ENCODE data around the gene ACTRT3.
"Not testable (repeated sequence)": the region's sequence is repeated elsewhere in the genome, so short reads cannot be mapped to it uniquely, and the experiment has no call there.

The ACTRT3 gene

DNA sequence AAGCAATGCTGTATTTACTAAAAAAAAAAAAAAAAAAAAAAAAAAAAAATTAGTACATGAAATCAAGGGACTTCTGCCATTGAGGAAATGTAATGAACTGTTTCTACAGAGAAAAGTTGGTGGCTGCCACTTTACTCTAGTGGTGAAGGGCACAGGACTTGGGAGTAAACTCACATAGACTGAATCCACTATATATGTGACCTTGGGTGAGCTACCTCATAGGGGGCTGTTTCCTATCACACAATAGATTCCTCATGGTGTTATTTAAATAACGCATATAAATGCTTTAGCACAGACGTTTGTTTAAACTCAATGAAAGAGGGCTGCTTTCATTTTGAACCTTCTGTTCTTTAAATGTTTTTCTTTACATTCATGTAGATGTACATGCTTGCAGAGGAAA, 30.3 kb downstream of the ACTRT3 start:
- no peak overlapping the region for H3K4me2 ChIP-seq (ENCODE audit: low read length)
- no peak overlapping the region for H2AFZ ChIP-seq (ENCODE audit: low read depth, low read length)
- H3K4me3 ChIP-seq (ENCODE audit: low read length): no peak overlapping the region
- H3K9me3 ChIP-seq (ENCODE audit: insufficient read depth, low read length): no peaks in the 10 kb centered on the region
- H3K27me3 ChIP-seq (ENCODE audit: low read depth, low read length): peaks cover 8% of the 10 kb centered on the region
- H3K9ac ChIP-seq (ENCODE audit: low read length): no peak overlapping the region
- no peaks in the 10 kb centered on the region for H3K79me2 ChIP-seq (ENCODE audit: low read length)
- no peaks in the 10 kb centered on the region for H3K4me1 ChIP-seq (ENCODE audit: low read length)
- H4K20me1 ChIP-seq (ENCODE audit: insufficient read depth, low read length): no peaks in the 10 kb centered on the region
- no peak overlapping the region for H3K27ac ChIP-seq (ENCODE audit: low read length)
- no peak for TF ChIP-seq EZH2phosphoT487 (IDR thresholded peaks at IDR 0.05; ENCODE audit: low read depth)
- TF ChIP-seq, protein P1, sequence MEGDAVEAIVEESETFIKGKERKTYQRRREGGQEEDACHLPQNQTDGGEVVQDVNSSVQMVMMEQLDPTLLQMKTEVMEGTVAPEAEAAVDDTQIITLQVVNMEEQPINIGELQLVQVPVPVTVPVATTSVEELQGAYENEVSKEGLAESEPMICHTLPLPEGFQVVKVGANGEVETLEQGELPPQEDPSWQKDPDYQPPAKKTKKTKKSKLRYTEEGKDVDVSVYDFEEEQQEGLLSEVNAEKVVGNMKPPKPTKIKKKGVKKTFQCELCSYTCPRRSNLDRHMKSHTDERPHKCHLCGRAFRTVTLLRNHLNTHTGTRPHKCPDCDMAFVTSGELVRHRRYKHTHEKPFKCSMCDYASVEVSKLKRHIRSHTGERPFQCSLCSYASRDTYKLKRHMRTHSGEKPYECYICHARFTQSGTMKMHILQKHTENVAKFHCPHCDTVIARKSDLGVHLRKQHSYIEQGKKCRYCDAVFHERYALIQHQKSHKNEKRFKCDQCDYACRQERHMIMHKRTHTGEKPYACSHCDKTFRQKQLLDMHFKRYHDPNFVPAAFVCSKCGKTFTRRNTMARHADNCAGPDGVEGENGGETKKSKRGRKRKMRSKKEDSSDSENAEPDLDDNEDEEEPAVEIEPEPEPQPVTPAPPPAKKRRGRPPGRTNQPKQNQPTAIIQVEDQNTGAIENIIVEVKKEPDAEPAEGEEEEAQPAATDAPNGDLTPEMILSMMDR (IDR thresholded peaks at IDR 0.05; ENCODE audit: low read depth, low read length): no peak
- no peaks in the 10 kb centered on the region for H3K36me3 ChIP-seq (replicated peaks; ENCODE audit: low read depth, low read length)

DNA sequence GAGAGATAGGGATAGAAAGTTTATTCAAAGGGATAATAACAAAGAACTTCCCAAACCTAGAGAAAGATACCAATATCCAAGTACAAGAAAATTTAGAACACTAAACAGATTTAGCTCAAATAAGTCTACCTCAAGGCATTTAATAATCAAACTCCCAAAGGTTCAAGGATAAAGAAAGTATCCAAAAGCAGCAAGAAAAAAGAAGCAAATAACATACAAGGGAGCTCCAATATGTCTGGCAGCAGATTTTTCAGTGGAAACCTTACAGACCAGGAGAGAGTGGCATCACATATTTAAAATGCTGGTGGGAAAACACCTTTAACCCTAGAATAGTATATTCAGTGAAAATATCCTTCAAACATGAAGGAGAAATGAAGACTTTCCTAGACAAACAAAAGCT, 37.5 kb downstream of the ACTRT3 start:
- not testable (repeated sequence) for H3K36me3 ChIP-seq (replicated peaks; ENCODE audit: low read depth, low read length); H3K79me2 ChIP-seq (ENCODE audit: low read length); H3K9me3 ChIP-seq (ENCODE audit: insufficient read depth, low read length); H3K27me3 ChIP-seq (ENCODE audit: low read depth, low read length); H3K4me3 ChIP-seq (ENCODE audit: low read length); H2AFZ ChIP-seq (ENCODE audit: low read depth, low read length); H4K20me1 ChIP-seq (ENCODE audit: insufficient read depth, low read length); H3K9ac ChIP-seq (ENCODE audit: low read length); H3K4me1 ChIP-seq (ENCODE audit: low read length); H3K27ac ChIP-seq (ENCODE audit: low read length); H3K4me2 ChIP-seq (ENCODE audit: low read length)

DNA sequence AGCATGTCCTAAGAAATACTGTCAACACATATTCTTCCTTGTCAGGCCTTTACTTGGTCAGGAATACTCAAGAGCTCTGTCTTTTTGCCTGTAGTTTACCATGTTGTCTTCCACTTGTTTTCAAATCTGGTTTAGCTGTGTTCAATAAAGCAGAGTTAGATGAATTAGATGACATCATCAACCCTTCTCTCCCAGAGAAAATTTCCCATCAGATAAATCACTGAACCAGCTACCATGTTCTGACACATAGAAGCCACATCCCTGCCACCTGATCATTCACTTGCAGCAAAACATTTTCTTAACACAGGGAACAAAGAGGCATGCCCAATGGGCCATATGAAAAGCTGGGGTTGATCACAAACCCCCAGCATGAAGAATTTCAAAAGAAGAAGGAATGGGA, 46.6 kb downstream of the ACTRT3 start:
- Histone ChIP-seq H3K9ac (ENCODE audit: low read length) (no peak overlapping the region), H3K27ac (ENCODE audit: low read length) (no peak overlapping the region), H3K4me1 (ENCODE audit: low read length) (no peaks in the 10 kb centered on the region), H3K9me3 (ENCODE audit: insufficient read depth, low read length) (0 out of 2 replicates have a peak, but pooled peaks cover 3% of the 10 kb centered on the region), H2AFZ (ENCODE audit: low read depth, low read length) (no peak overlapping the region), H4K20me1 (ENCODE audit: insufficient read depth, low read length) (no peaks in the 10 kb centered on the region), H3K79me2 (ENCODE audit: low read length) (no peaks in the 10 kb centered on the region), H3K27me3 (ENCODE audit: low read depth, low read length) (peaks cover 10% of the 10 kb centered on the region; the same call in 1 of the 2 replicates), H3K4me3 (ENCODE audit: low read length) (no peak overlapping the region), H3K36me3 (replicated peaks; ENCODE audit: low read depth, low read length) (no peaks in the 10 kb centered on the region), H3K4me2 (ENCODE audit: low read length) (no peak overlapping the region)
- TF ChIP-seq, protein P1 (IDR thresholded peaks at IDR 0.05; ENCODE audit: low read depth, low read length): no peak
- no peak for TF ChIP-seq EZH2phosphoT487 (IDR thresholded peaks at IDR 0.05; ENCODE audit: low read depth)

DNA sequence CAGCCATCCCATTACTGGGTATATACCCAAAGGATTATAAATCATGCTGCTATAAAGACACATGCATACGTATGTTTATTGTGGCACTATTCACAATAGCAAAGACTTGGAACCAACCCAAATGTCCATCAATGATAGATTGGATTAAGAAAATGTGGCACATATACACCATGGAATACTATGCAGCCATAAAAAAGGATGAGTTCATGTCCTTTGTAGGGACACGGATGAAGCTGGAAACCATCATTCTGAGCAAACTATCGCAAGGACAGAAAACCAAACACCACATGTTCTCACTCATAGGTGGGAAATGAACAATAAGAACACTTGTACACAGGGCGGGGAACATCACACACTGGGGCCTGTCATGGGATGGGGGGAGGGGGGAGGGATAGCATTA, 50.9 kb downstream of the ACTRT3 start:
- H3K4me2 ChIP-seq (ENCODE audit: low read length); H3K4me3 ChIP-seq (ENCODE audit: low read length); H3K9me3 ChIP-seq (ENCODE audit: insufficient read depth, low read length); H3K36me3 ChIP-seq (replicated peaks; ENCODE audit: low read depth, low read length); H3K9ac ChIP-seq (ENCODE audit: low read length); H3K4me1 ChIP-seq (ENCODE audit: low read length); H3K79me2 ChIP-seq (ENCODE audit: low read length); H3K27ac ChIP-seq (ENCODE audit: low read length); H4K20me1 ChIP-seq (ENCODE audit: insufficient read depth, low read length); H2AFZ ChIP-seq (ENCODE audit: low read depth, low read length): not testable (repeated sequence)
- H3K27me3 ChIP-seq (ENCODE audit: low read depth, low read length): peaks cover 12% of the 10 kb centered on the region

Data from OCI-LY3 (cell line).